GM18909 (cell line): ENCODE results near the gene CDCA5.

Experiments
- ATAC-seq: cut with Tn5 transposase; IDR thresholded peaks from one replicate; pipeline ENCODE4 v1.9.1; 2021; ENCODE audit warnings: mild to moderate bottlenecking; ENCODE audit not compliant: unreplicated experiment, poor library complexity

CDCA5 gene

GRCh38 chr11:65077451-65077850 lies 6.4 kb downstream of the CDCA5 start:
- no peak for ATAC-seq

DNA sequence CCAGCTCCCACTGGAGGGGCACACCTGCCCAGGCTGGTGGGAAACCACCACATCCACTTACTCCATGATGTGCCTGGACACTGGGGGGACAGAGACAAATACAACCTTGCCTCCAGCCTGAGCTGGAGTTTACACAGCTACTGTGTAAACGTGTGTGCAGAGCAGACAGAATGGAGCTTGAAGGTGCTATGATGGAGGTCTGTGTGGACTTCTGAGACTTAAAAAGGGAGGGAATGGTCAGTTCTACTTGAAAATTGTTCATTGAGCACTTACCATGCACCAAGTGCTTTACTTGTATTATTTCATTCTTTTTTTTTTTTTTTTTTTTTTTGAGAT lies 11.2 kb downstream of the CDCA5 start:
- no peak for ATAC-seq

GRCh38 chr11:65071907-65072630 lies 11.8 kb downstream of the CDCA5 start:
- ATAC-seq = no peak

DNA sequence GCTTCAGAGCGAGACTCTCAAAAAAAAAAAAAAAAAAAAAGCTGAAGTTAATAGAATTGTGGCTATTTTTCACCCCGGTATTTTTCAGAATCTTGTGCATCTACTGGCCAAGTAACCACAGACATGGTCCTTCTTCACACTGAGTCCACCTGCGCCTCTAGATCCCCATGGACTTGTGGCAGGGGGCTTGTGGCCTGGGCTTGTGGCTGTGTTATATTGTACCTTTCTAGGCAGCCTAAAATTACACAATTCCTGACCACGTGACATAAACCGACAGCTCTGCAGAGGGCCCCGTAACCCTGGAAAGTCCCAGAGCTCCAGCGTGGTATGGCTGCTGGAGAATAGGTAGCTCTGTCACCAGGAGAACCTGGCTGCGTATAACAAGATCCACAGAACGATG lies 14.6 kb downstream of the CDCA5 start:
- ATAC-seq = no peak

DNA sequence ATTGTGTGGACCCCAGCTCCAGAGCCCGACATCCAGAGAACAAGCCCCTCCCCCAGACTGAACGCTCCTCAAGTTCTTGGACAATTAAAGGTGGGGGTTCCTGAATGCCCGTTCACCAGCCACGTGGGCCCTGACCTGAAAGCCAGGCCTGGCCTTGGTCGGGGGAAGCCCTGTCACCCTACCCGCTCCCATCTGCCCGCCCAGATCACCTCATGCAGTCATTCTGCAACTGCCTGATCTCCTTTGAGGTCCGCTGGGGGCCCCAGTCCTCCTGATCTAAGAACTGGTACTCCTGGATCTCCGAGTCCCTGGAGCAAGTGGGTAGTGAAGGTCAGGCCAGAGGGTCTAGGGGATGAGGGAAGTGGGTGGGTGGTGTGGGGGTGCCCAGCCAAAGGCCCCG lies 16.4 kb downstream of the CDCA5 start:
- no peak for ATAC-seq

GRCh38 chr11:65066805-65067291 lies 17.0 kb downstream of the CDCA5 start:
- ATAC-seq = no peak

- ATAC-seq = no peak
Measured at GRCh38 chr11:65066315-65066714, 17.5 kb downstream of the CDCA5 start.

DNA sequence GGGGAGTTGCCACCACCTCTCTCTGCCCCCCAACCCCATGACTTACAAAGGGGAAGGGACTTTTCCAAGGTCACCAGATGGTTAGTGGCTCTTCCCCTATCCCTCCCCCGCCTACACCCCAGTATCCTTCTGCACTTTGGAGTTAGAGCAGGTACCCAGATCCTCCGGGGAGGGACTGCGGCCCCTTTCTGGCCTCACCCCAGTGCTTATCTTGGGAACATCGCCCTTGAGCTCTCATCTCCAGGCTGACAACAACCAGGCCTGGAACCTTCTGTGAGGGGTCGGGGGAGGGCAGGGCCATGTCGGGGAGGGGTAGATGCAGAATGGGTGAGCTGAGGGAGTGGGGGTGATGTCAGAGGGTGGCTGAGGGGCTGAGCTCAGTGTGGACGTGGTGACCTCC lies 18.0 kb downstream of the CDCA5 start:
- no peak for ATAC-seq

DNA sequence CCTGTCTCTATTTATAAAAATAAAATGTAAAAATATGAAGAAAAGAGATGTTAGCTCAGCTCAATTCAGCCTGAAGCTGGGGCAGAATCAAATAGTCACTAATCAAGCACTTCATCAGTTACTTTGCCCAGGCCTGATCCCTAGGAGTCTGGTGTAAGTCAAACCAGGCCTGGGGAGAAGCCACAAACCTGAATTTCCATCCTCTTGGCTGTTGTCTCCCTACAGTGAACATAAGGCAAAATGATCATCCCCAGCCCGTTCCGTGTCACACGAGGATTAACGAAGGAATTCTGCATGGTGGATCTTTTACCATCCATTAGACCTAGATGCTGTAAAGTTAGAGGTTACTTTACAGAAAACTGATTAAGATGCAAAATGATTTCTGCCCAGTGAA lies 19.0 kb downstream of the CDCA5 start:
- ATAC-seq = no peak

DNA sequence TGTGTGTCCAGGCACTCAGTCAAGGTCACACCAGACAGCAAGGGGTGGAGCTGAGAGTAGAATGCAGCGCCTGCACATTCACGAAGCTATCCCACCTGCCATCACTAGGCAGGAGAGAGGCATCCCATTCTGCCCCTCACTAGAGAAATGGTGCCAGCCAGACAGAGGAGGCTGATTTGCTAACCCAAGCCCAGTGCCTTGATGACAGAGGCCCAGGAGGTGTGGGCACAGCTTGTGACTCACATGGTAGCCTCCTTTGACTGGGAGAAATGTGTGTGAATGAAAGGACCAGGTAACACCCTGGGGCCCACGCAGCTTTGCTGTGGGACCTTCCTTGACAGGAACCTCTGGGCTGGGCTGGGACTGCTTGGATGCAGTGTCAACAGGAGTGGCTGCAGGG lies 20.3 kb downstream of the CDCA5 start:
- ATAC-seq = no peak

- no peak for ATAC-seq
Measured at GRCh38 chr11:65060913-65061408, 22.9 kb downstream of the CDCA5 start.

DNA sequence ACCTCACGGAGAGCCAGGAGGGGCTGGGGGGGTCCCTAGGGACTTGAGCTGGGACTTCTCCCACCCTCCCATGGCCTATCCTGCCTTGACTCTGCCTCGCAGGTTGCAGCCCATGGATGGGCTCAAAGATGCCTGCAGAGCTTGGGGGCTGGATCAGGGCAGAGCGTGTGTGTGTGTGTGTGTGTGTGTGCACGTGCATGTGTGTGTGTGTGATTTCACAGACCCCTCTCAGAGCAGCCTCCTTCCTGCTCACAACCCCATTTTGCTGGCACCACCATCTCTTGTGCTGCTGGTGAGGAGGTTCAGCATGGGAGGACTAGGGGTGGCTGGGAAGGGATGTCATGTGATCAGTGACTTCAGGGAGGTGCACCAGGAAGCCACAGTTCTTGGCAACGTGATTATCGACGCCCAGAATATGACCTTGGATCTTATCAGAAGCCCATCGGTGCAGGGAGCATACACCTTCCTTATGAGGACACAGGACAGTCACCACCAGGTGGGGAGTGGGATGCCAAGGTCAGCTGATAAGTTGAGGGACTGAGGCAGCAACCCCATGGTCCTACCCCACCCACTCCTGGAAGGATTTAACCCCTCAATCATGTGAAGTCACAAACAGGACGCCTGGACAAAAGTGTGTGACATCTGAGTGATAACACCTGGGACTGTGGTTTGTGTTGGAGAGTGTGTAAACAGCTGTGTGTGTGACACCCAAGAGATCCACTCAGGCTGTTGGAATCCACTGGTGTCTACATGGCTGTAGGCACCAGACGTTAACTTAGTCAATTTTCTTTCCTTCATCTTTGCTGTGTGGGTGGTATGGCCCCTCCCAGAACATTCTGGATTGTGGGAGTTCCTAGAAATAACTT lies 23.6 kb downstream of the CDCA5 start:
- ATAC-seq = no peak

GRCh38 chr11:65059523-65059922 lies 24.3 kb downstream of the CDCA5 start:
- no peak for ATAC-seq

DNA sequence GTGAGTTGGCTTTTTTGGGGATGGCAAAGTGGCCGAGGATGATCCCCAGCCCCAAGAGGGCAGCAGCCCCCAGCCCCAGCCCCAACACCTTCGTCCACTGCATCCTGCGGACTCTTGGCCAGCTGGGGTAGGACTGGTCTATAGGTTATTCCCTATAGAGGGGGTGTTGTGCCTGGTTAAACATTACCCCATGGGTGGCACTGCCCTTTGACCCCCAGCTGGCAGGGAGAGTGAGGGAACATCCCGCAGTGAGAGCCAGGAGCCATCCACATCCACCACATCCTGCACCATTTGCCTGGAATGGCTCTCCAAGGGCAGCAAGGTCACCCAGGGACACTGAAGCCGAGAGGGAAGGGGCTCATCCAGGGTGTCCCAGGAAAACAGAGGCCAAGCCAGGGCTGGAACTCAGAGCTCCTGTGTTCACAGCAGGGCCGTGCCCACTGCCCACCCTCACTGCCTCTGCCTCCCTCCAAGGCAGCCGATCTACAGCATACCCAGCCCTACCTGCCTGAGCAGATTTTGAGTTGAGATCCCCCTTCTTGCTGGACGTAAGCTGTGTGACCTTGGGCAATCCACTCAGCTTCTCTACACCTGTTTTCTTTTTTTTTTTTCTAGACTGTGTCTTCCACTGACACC lies 25.3 kb downstream of the CDCA5 start, which contains the start of gene NAALADL1:
Gene NAALADL1 (minus strand): TSS at position 135 of the 636 bp plus-strand sequence. CDS start 32 bp downstream, at position 103.
- no peak for ATAC-seq

DNA sequence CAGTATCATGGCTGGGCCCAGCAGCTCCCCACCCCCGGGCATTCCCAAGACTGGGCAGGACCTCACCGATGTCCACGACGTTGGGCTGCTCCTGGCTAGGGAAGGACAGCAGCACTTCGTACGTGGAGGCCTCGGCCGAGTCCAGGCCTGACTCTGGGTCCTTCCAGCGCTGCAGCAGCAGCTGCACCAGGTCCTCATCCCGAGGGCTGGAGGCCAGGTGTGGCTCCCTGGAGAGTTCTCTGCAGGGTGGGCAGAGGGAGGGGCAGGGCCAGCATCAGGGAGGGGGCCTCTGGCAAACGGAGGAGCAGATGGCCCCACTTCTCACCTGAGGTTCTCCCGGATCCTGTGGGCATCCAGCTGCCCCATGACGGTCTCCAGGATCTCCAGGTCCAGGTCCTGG lies 25.8 kb downstream of the CDCA5 start:
- no peak for ATAC-seq

DNA sequence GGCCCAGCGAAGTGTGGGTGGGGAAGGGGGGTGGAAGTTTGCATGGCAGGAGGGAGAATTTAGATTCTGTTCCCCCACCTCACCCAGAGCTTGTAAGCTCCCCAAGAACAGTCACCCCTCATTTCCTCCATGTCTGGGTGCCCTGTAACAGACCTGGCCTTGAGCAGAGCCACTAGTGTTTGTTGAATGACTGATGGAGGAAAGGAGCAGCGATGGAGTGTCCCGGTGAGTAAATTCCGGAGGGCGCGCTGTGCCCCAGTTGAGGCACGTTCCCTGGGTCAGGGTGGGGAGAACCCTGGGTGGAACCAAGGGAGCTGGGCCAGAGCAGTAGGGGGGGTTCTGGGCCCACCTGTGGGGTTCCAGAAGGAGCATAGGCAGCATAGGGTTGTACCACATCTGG lies 26.3 kb downstream of the CDCA5 start:
- no peak for ATAC-seq

- ATAC-seq = no peak
Measured at GRCh38 chr11:65056999-65057398, 26.8 kb downstream of the CDCA5 start.

- no peak for ATAC-seq
Measured at GRCh38 chr11:65055538-65055937, 28.3 kb downstream of the CDCA5 start.

- ATAC-seq = no peak
Measured at GRCh38 chr11:65053827-65054508, 29.9 kb downstream of the CDCA5 start.

DNA sequence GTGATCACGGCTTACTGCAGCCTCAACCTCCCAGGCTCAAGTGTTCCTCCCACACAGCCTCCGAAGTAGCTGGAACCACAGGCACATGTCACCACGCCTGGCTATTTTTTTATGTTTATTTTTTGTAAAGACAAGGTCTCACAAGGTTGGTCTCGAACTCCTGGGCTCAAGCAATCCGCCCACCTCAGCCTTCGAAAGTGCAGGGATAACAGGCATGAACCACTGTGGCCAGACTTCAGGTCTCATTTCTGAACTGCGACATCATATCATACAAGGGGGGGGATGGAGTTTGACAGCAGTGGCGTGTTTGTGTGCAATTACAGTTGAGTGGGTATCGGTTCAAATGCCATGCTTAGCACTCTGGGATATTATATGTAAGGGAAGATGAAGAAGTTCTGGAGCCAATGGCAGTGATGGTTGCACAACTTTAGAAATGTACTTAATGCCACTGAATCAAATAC lies 32.4 kb downstream of the CDCA5 start:
- no peak for ATAC-seq
